Body of pancreas (tissue), 4 donors: ENCODE results near the gene SORCS1.

Experiments
- POLR2A ChIP-seq, 3 donors: fragments of 450-650 bp; IDR thresholded peaks; one replicate each; pipeline ENCODE4 v1.6.1; 2016; ENCODE audit warnings: antibody characterized with exemption in 3 of 3, mild to moderate bottlenecking in 2 of 3
- TF ChIP-seq, protein P1 (sequence below), 7 experiments: fragments of 450-650 bp in 4 of 7; fragments of 200-600 bp in 3 of 7; sonication (generic) in 3 of 7; IDR thresholded peaks; one replicate each; pipeline ENCODE4 v1.5.1; 2016 to 2019; ENCODE audit warnings: antibody characterized with exemption in 7 of 7

DNA sequence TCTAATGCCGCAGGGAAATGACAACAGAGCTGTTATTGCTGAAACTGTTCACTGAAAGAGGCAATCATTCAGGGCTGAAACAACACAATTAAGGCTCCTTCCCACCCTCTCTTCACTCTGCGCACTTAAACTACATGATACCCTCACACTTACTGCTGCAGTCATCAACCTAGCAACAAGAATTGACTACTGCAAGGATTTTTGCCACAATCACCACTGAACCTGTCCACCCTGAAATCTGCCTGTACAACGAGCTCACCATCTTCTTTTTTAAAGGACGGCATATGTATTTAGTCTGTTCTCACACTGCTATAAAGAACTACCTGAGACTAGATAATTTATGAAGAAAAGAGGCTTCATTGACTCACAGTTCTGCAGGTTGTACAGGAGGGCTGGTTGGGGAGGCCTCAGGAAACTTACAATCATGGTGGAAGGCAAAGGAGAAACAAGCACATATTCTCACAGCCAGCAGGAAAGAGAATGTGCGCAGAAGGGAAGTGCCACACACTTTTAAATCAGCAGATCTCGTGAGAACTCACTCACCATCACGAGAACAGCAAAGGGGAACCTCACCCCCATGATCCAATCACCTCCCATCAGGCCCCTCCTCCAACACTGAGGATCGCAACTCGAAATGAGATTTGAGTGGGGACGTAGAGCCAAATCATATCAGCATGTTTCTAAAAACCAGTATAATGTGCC lies 131.7 kb downstream of the SORCS1 start:
- TF ChIP-seq, protein P1, sequence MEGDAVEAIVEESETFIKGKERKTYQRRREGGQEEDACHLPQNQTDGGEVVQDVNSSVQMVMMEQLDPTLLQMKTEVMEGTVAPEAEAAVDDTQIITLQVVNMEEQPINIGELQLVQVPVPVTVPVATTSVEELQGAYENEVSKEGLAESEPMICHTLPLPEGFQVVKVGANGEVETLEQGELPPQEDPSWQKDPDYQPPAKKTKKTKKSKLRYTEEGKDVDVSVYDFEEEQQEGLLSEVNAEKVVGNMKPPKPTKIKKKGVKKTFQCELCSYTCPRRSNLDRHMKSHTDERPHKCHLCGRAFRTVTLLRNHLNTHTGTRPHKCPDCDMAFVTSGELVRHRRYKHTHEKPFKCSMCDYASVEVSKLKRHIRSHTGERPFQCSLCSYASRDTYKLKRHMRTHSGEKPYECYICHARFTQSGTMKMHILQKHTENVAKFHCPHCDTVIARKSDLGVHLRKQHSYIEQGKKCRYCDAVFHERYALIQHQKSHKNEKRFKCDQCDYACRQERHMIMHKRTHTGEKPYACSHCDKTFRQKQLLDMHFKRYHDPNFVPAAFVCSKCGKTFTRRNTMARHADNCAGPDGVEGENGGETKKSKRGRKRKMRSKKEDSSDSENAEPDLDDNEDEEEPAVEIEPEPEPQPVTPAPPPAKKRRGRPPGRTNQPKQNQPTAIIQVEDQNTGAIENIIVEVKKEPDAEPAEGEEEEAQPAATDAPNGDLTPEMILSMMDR (IDR thresholded peaks at IDR 0.05) = no peak
- no peak for TF ChIP-seq POLR2A (IDR thresholded peaks at IDR 0.05)
